GF-D8 (cell line): ENCODE data around the gene OSGEPL1.
"Not testable (repeated sequence)": the region's sequence is repeated elsewhere in the genome, so short reads cannot be mapped to it uniquely, and the experiment has no call there.

Source experiments
- DNase-seq: peaks from one replicate; lab custom pipeline; 2025; lab: John Stamatoyannopoulos, UW

OSGEPL1 gene

GRCh38 chr2:189751080-189751658, 11.4 kb downstream of the OSGEPL1 start:
- DNase-seq = no peak

GRCh38 chr2:189729430-189729829, 33.2 kb downstream of the OSGEPL1 start:
- DNase-seq = no peak

DNA sequence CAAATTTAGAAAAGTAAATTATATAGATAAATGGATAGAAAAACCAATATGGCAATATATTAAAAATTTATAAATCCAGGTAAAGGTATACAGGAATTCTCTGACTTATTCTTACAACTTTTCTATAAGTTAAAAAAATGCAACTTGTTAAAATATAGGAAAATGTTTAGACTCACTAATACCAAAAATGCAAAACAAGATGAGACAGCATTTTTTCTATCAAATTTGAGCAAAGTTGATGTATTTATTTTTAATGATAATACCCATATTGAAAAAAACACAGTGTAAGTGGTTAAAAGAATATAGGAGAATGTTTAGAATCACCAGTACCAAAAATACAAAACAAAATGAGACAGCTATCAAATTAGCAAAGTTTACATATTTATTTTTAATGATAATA, 35.7 kb downstream of the OSGEPL1 start:
- no peak for DNase-seq

DNA sequence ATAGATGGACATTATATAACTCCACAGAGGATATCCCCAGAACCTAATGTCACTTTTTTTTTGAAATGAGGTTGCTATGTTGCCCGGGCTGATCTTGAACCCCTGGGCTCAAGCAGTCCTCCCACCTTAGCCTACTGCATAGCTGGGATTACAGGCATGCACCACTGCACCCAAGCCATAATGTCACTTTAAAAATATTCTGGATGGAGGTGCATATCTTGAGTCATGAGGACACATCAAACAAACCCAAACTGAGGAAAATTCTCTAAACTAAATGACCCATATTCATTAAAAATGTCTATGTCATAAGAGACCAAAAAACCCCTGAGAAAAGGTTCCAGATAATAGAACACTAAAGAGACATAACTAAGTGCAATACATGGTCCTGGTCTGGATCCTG, 36.3 kb downstream of the OSGEPL1 start:
- DNase-seq = no peak

- no peak for DNase-seq
Measured at GRCh38 chr2:189723192-189723591, 39.4 kb downstream of the OSGEPL1 start.

GRCh38 chr2:189719571-189719970, 43.0 kb downstream of the OSGEPL1 start:
- DNase-seq = no peak

GRCh38 chr2:189717593-189717992, 45.0 kb downstream of the OSGEPL1 start:
- not testable (repeated sequence) for DNase-seq

- DNase-seq = no peak
Measured at GRCh38 chr2:189709501-189710221, 52.9 kb downstream of the OSGEPL1 start.

GRCh38 chr2:189702071-189702470, 60.5 kb downstream of the OSGEPL1 start:
- no peak for DNase-seq

DNA sequence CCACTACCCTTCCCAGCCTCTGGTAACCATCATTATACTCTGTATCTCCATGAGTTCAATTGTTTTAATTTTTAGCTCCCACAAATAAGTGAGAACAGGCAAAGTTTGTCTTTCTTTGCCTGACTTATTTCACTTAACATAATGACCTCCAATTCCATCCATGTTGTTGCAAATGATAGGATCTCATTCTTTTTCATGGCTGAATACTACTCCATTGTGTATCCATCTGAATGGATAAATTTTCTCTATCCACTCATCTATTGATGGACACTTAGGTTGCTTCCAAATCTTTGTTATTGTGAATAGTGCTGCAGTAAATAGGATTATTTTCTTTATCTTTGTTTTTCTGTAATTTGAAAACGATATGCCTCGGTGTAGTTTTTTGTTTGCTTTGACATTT, 61.9 kb downstream of the OSGEPL1 start:
- no peak for DNase-seq

DNA sequence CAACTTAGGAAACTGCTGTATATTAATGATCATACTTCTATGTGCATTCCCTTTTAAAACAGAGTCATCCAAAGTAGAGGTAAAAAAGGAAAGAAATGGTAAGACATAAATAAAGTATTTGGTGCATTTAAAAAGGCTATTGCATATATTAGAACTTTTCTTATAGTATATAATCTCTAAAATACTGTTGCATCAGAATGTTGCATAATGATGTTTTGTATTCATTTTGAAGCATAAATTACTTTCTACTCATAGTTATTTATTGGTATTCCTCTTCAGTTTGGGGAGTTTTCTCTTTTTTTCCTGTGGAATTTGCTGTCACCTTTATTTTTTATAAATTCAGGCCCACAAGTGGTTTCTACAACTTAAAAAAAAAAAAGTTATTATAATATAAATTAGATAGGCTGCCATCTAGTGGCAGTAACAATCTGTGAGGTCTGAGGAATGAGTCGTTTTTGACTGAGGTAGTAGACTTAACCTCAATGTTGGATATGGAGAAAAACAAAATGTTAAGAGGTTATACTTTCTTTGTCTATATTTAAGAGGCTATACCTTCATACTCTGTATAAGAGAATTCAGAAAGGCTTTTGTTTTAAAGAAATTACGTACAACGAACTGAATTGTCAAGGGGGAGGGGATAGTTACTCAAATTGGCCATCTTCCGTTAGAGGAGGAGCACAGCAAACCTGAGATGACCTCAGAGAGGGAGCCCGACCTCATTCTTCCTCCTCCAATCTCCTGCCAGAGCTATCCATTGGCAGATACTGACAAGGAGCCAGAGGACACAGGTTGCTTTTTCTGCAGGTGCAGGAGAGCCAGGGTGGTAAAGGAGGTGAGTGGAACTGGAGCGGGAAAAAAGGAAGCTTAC, 64.3 kb downstream of the OSGEPL1 start:
- DNase-seq = peak; percentile 48
